ENCODE measurements around the gene SPTBN1. TPM values are rescaled to one million over a fixed set of nuclear protein-coding genes. Genes with fewer than 3 reads are reported as not detected.

SPTBN1 gene
- total and polyA plus RNA-seq, 9 of the 15 experiments (the other 6 are each of a cell fraction or from before 2014, with no cell fraction given): 8.9 to 66.8 (median 31.4) TPM

- TF ChIP-seq VEZF1 (CRISPR knock-in tag; IDR thresholded peaks at IDR 0.05): peak; percentile 41; the same call in 1 of the 2 replicates
- TF ChIP-seq REST (IDR thresholded peaks at IDR 0.05; ENCODE audit: borderline replicate concordance): peak; percentile 39; the same call in 1 of the 2 replicates
- no peak for TF ChIP-seq REST (CRISPR knock-in tag; IDR thresholded peaks at IDR 0.05; ENCODE audit: low read depth)
- TF ChIP-seq PHTF2 (CRISPR knock-in tag; IDR thresholded peaks at IDR 0.05): 0 out of 2 replicates have a peak, but pooled peaks have one; percentile 19
- TF ChIP-seq EP400 (IDR thresholded peaks at IDR 0.05): peak; percentile 64
- TF ChIP-seq ZNF584 (CRISPR knock-in tag; IDR thresholded peaks at IDR 0.05; ENCODE audit: low read depth): 0 out of 2 replicates have a peak, but pooled peaks have one; percentile 37
- TF ChIP-seq RUNX1 (IDR thresholded peaks at IDR 0.05; ENCODE audit: low read depth): no peak
- 0 out of 2 replicates have a peak, but pooled peaks have one; percentile 37 for TF ChIP-seq DDX20 (tag; IDR thresholded peaks at IDR 0.05; ENCODE audit: low read depth)
- 0 out of 2 replicates have a peak, but pooled peaks have one; percentile 6 for TF ChIP-seq TFE3 (CRISPR knock-in tag; IDR thresholded peaks at IDR 0.05)
Observed at GRCh38 chr2:54574107-54574859, 118.2 kb downstream of the SPTBN1 start (continued).

All from K562 (cell line).